Naive thymus-derived CD4-positive, alpha-beta T cell (primary cell): ENCODE data around the gene LIPM. TPM values are rescaled to one million over a fixed set of nuclear protein-coding genes. Genes with fewer than 3 reads are reported as not detected.

Experiments used
- ATAC-seq: fragments of 150-1000 bp; cut with Tn5 transposase; 2 replicates; pipeline ENCODE4 v1.10.0; 2021; ENCODE audit warnings: mild to moderate bottlenecking, moderate library complexity
- CTCF ChIA-PET: fragments of 350-600 bp; sonication (Branson Sonifier 250); formaldehyde crosslinking; loops from one replicate; lab custom pipeline; 2021; ENCODE audit warnings: antibody characterized with exemption; lab: Charles Lee
- POLR2A ChIA-PET: fragments of 350-600 bp; sonication (Branson Sonifier 250); formaldehyde crosslinking; loops from one replicate; lab custom pipeline; 2021; ENCODE audit warnings: antibody characterized with exemption, inconsistent platforms; lab: Charles Lee
- DNase-seq, 9 donors: peaks; one replicate each; pipeline versions ENCODE4 v3.0.0 to v3.0.0-alpha.2; 2020 to 2022; ENCODE audit warnings: mixed read lengths in 1 of 9
- H3K27ac ChIP-seq: one replicate; pipeline ENCODE4 v1.7.0; 2013; ENCODE audit warnings: mild to moderate bottlenecking, low read depth, low read length, moderate library complexity
- H3K27me3 ChIP-seq, 2 donors: one replicate each; pipeline ENCODE4 v1.7.0; 2013; ENCODE audit warnings: low read length in 2 of 2, mild to moderate bottlenecking in 2 of 2, moderate library complexity in 2 of 2; ENCODE audit not compliant: control insufficient read depth in 2 of 2, insufficient read depth in 2 of 2
- H3K36me3 ChIP-seq, 3 experiments: 1 replicate in 2 of 3; 2 replicates in 1 of 3; pipeline ENCODE4 v1.7.0; 2013; ENCODE audit warnings: low read length in 3 of 3, mild to moderate bottlenecking in 3 of 3, moderate library complexity in 1 of 3; ENCODE audit not compliant: insufficient read depth in 3 of 3, control insufficient read depth in 2 of 3
- H3K4me1 ChIP-seq, 2 donors: one replicate each; pipeline ENCODE4 v1.7.0; 2013; ENCODE audit warnings: low read length in 2 of 2, mild to moderate bottlenecking in 2 of 2, moderate library complexity in 1 of 2; ENCODE audit not compliant: control insufficient read depth in 2 of 2, insufficient read depth in 2 of 2
- H3K4me3 ChIP-seq: 2 replicates; pipeline ENCODE4 v1.7.0; 2013; ENCODE audit warnings: mild to moderate bottlenecking, low read length
- H3K9me3 ChIP-seq, 3 experiments: 1 replicate in 2 of 3; 2 replicates in 1 of 3; pipeline ENCODE4 v1.7.0; 2013; ENCODE audit warnings: low read length in 3 of 3; ENCODE audit not compliant: control insufficient read depth in 2 of 3
- H3K27ac Mint-ChIP-seq, 9 donors: one replicate each; pipeline ENCODE4 v1.8.0; 2020 to 2022; ENCODE audit warnings: mixed read lengths in 9 of 9, mild to moderate bottlenecking in 8 of 9, moderate library complexity in 5 of 9, inconsistent platforms in 2 of 9
- H3K27me3 Mint-ChIP-seq, 5 donors: one replicate each; pipeline ENCODE4 v1.8.0; 2021 to 2022; ENCODE audit warnings: mixed read lengths in 5 of 5, mild to moderate bottlenecking in 1 of 5
- H3K36me3 Mint-ChIP-seq, 5 donors: one replicate each; pipeline ENCODE4 v1.8.0; 2020 to 2022; ENCODE audit warnings: mixed read lengths in 5 of 5, mild to moderate bottlenecking in 3 of 5, inconsistent platforms in 1 of 5
- H3K4me1 Mint-ChIP-seq, 7 donors: one replicate each; pipeline ENCODE4 v1.8.0; 2020 to 2022; ENCODE audit warnings: mixed read lengths in 7 of 7, mild to moderate bottlenecking in 3 of 7, inconsistent platforms in 1 of 7
- H3K4me3 Mint-ChIP-seq, 10 donors: one replicate each; pipeline ENCODE4 v1.8.0; 2020 to 2022; ENCODE audit warnings: mild to moderate bottlenecking in 10 of 10, mixed read lengths in 10 of 10, moderate library complexity in 6 of 10, inconsistent platforms in 2 of 10
- H3K9me3 Mint-ChIP-seq, 11 donors: one replicate each; pipeline ENCODE4 v1.8.0; 2020 to 2022; ENCODE audit warnings: mixed read lengths in 11 of 11, mild to moderate bottlenecking in 4 of 11, inconsistent platforms in 1 of 11, moderate library complexity in 1 of 11
- intact Hi-C, 2 donors: fragments of 100-400 bp; cut with micrococcal nuclease; formaldehyde crosslinking; loops; one replicate each; pipeline ENCODE4 v1.15.1; 2023
- polyA plus RNA-seq, 2 donors: library from polyadenylated mRNA; unstranded; fragments of 300-500 nt; fragmentation: Illumina TruSeq; gene quantifications; one replicate each; pipeline ENCODE4 v1.2.3, GENCODE V29; 2021
- total RNA-seq, 6 experiments: library from RNA in 5 of 6; stranded (reverse) in 5 of 6; gene quantifications; 1 replicate in 5 of 6; 2 replicates in 1 of 6; pipeline ENCODE4 v1.2.3 and lab custom pipeline; 2021 to 2026

The LIPM gene
- total and polyA plus RNA-seq, 7 experiments from 2014 or later, result 0.21 TPM; not detected in 6

- intact Hi-C loops, result loop anchor here in 1 of 2 donors (1.0 kb wide), 1 partner anchor 86 kb away; the partner anchor contains the start of gene STAMBPL1
- no peaks in the 10 kb centered on the region for H3K36me3 ChIP-seq
- Mint-ChIP-seq H3K27me3 (peaks cover 0 to 49% (median 0%) of the 10 kb centered on the region in 5 donors), H3K36me3 (no peaks in the 10 kb centered on the region), H3K4me3 (no peak overlapping the region), H3K4me1 (peaks cover 4 to 22% (median 8%) of the 10 kb centered on the region in 7 donors), H3K9me3 (no peaks in the 10 kb centered on the region), H3K27ac (no peak overlapping the region)
- ChIA-PET CTCF (no interaction called here), POLR2A (no interaction called here)
- H3K27ac ChIP-seq, result no peak overlapping the region
- H3K9me3 ChIP-seq, result no peaks in the 10 kb centered on the region
- no peaks in the 10 kb centered on the region for H3K27me3 ChIP-seq
- no peak overlapping the region for H3K4me3 ChIP-seq
- no peak for ATAC-seq
- peaks cover 0 to 4% of the 10 kb centered on the region in 2 donors for H3K4me1 ChIP-seq
- no peak for DNase-seq
Observed at GRCh38 chr10:88794731-88795130, 7.8 kb upstream of the LIPM start.

DNA sequence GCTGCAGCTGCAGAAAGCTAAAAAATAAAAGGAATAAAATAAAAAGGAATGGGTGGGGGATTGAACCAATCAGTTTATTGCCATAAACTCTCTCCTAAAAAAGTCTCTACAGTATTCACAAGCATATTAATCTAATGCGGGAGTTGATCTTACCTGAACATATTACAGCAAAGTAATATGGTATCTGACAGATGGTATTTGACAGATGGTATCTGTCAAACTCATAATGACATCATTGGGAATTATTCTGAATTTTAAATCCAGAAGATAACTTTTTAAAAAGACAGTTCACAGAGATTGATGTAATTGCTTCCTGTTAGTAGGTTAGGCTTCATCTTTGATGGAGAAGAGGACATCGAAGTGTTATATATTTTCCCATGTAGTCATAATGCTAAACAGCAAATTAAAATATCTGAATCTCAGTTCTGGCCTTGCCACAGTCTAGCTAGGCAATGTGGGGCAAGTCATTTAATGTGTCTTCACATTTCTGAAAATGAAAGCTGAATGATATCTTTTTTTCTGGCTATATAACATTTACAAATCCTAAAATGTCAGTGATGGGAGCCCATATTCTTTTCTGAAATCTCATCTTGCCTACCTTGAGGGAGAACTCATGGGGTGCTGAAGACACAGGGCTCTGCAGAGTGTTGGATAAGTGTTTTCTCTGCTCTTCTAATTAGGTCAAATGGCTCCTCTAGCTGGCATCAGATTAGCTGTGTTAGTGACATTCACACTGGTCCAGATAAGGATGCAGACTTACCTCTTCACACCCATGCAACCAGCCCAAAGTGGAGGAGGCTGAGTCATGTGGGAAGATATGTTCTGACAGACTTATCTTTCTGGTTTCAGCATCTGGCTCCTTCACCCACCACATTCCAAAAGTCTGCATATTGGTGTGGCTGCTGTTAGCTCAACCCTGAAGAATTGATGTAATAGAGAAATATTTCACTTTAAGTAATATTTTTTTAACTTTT lies 2.1 kb upstream of the LIPM start:
- Histone ChIP-seq H3K27me3 (no peaks in the 10 kb centered on the region), H3K4me1 (no peaks in the 10 kb centered on the region), H3K27ac (no peak overlapping the region), H3K9me3 (no peaks in the 10 kb centered on the region), H3K4me3 (no peak overlapping the region), H3K36me3 (no peaks in the 10 kb centered on the region)
- POLR2A ChIA-PET, result no interaction called here
- no peak for ATAC-seq
- CTCF ChIA-PET, result interaction anchor here (0.7 kb wide), 1 partner anchor 104 kb away, joined by 3 read pairs; no protein-coding TSS in a partner anchor
- Mint-ChIP-seq H3K36me3 (no peaks in the 10 kb centered on the region), H3K27me3 (peaks cover 0 to 69% (median 0%) of the 10 kb centered on the region in 5 donors), H3K4me3 (no peak overlapping the region), H3K9me3 (peaks cover 0 to 8% (median 0%) of the 10 kb centered on the region in 11 donors), H3K27ac (no peak overlapping the region), H3K4me1 (peaks cover 0 to 7% (median 0%) of the 10 kb centered on the region in 7 donors)
- intact Hi-C loops, result no loop called here
- DNase-seq, result peak in 1 of 9 donors; percentile 36

GRCh38 chr10:88803641-88804040 lies 1.1 kb downstream of the LIPM start:
- CTCF ChIA-PET, result interaction anchor here (1.0 to 1.8 kb wide), 2 partner anchors 10 to 116 kb away, joined by 3 to 5 read pairs; no protein-coding TSS in a partner anchor
- Mint-ChIP-seq H3K27me3 (peaks cover 0 to 54% (median 0%) of the 10 kb centered on the region in 5 donors), H3K27ac (no peak overlapping the region), H3K4me1 (peaks cover 0 to 7% (median 0%) of the 10 kb centered on the region in 7 donors), H3K36me3 (no peaks in the 10 kb centered on the region), H3K4me3 (no peak overlapping the region), H3K9me3 (peaks cover 0 to 8% (median 0%) of the 10 kb centered on the region in 11 donors)
- H3K4me3 ChIP-seq, result no peak overlapping the region
- no peaks in the 10 kb centered on the region for H3K4me1 ChIP-seq
- DNase-seq, result no peak
- no peaks in the 10 kb centered on the region for H3K9me3 ChIP-seq
- POLR2A ChIA-PET, result no interaction called here
- intact Hi-C loops, result no loop called here
- no peak overlapping the region for H3K27ac ChIP-seq
- no peak for ATAC-seq
- H3K36me3 ChIP-seq, result no peaks in the 10 kb centered on the region
- no peaks in the 10 kb centered on the region for H3K27me3 ChIP-seq

GRCh38 chr10:88804083-88804812 lies 1.7 kb downstream of the LIPM start:
- no peaks in the 10 kb centered on the region for H3K36me3 Mint-ChIP-seq
- no peak overlapping the region for H3K4me3 Mint-ChIP-seq
- peaks cover 0 to 48% (median 0%) of the 10 kb centered on the region in 5 donors for H3K27me3 Mint-ChIP-seq
- ATAC-seq, result no peak
- H3K27me3 ChIP-seq, result no peaks in the 10 kb centered on the region
- H3K4me3 ChIP-seq, result no peak overlapping the region
- no peak overlapping the region for H3K27ac ChIP-seq
- no peaks in the 10 kb centered on the region for H3K9me3 ChIP-seq
- H3K27ac Mint-ChIP-seq, result no peak overlapping the region
- H3K4me1 Mint-ChIP-seq, result peaks cover 0 to 7% (median 0%) of the 10 kb centered on the region in 7 donors
- H3K9me3 Mint-ChIP-seq, result peaks cover 0 to 8% (median 0%) of the 10 kb centered on the region in 11 donors
- H3K36me3 ChIP-seq, result no peaks in the 10 kb centered on the region
- no peaks in the 10 kb centered on the region for H3K4me1 ChIP-seq
- POLR2A ChIA-PET, result interaction anchor here (0.6 to 1.2 kb wide), 3 partner anchors 11 to 243 kb away, joined by 3 read pairs; no protein-coding TSS in a partner anchor
- intact Hi-C loops, result no loop called here
- no peak for DNase-seq
- CTCF ChIA-PET, result interaction anchor here (0.6 to 1.8 kb wide), 4 partner anchors 10 to 116 kb away, joined by 3 to 5 read pairs (median 4); no protein-coding TSS in a partner anchor

DNA sequence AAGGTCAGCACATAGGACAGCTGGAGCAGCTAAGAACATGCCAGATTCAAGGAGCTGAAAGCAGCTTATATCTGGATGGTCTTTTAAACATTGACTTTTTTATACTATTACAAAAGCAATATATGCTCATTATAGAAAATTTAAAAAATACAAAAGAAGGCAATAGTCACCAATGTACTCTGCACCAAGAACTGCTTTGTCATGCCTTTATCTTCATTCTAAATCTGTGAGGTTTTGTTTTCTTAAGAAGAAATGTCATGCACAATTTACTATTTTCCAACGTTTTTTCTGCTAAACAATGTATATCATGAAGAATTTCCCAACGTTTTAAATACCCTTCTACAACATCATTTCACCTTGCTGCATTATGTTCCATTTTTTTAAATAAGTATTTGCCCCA lies 2.8 kb downstream of the LIPM start:
- POLR2A ChIA-PET, result interaction anchor here (1.2 kb wide), 1 partner anchor 10 kb away, joined by 3 read pairs; no protein-coding TSS in a partner anchor

GRCh38 chr10:88805924-88806323 lies 3.4 kb downstream of the LIPM start:
- Histone ChIP-seq H3K4me1 (no peaks in the 10 kb centered on the region), H3K9me3 (no peaks in the 10 kb centered on the region), H3K27me3 (no peaks in the 10 kb centered on the region), H3K27ac (no peak overlapping the region), H3K36me3 (no peaks in the 10 kb centered on the region), H3K4me3 (no peak overlapping the region)
- peaks cover 0 to 42% (median 0%) of the 10 kb centered on the region in 5 donors for H3K27me3 Mint-ChIP-seq
- peak overlapping the region in 1 of 9 donors; percentile 35 for H3K27ac Mint-ChIP-seq
- peaks cover 0 to 8% (median 0%) of the 10 kb centered on the region in 11 donors for H3K9me3 Mint-ChIP-seq
- intact Hi-C loops, result no loop called here
- DNase-seq, result no peak
- POLR2A ChIA-PET, result no interaction called here
- no peak overlapping the region for H3K4me3 Mint-ChIP-seq
- H3K36me3 Mint-ChIP-seq, result no peaks in the 10 kb centered on the region
- H3K4me1 Mint-ChIP-seq, result peaks cover 8 to 12% (median 10%) of the 10 kb centered on the region in 7 donors
- ATAC-seq, result no peak
- CTCF ChIA-PET, result no interaction called here

More for the DNA sequence above, 2.8 kb downstream of the LIPM start:
- Mint-ChIP-seq H3K9me3 (peaks cover 0 to 8% (median 0%) of the 10 kb centered on the region in 11 donors), H3K4me3 (no peak overlapping the region), H3K36me3 (no peaks in the 10 kb centered on the region), H3K27ac (no peak overlapping the region), H3K27me3 (peaks cover 0 to 41% (median 0%) of the 10 kb centered on the region in 5 donors), H3K4me1 (peaks cover 4 to 9% (median 7%) of the 10 kb centered on the region in 7 donors)
- Histone ChIP-seq H3K4me3 (no peak overlapping the region), H3K27me3 (no peaks in the 10 kb centered on the region), H3K4me1 (no peaks in the 10 kb centered on the region), H3K36me3 (no peaks in the 10 kb centered on the region), H3K9me3 (no peaks in the 10 kb centered on the region), H3K27ac (no peak overlapping the region)
- ATAC-seq (no peak), DNase-seq (no peak)
- CTCF ChIA-PET, result interaction anchor here (1.0 to 1.8 kb wide), 2 partner anchors 11 to 19 kb away, joined by 3 to 5 read pairs; no protein-coding TSS in a partner anchor
- intact Hi-C loops, result no loop called here
